Tibial artery (tissue), 4 donors: ENCODE results near the gene CAMSAP2.

ENCODE experiments used
- DNase-seq, 2 donors: peaks; one replicate each; pipeline ENCODE4 v3.0.0-alpha.2; 2019
- H3K27ac ChIP-seq, 2 donors: fragments of 200-600 bp; sonication (generic) in 1 of 2; 1 replicate in 1 of 2; 2 replicates in 1 of 2; pipeline ENCODE4 v1.5.1; 2018 to 2019; ENCODE audit warnings: mild to moderate bottlenecking in 1 of 2
- H3K27me3 ChIP-seq, 2 donors: fragments of 200-600 bp; sonication (generic) in 1 of 2; one replicate each; pipeline versions ENCODE4 v1.5.1 to v1.6.0; 2016 to 2019
- H3K36me3 ChIP-seq, 3 donors: fragments of 200-600 bp; sonication (generic) in 2 of 3; one replicate each; pipeline ENCODE4 v1.5.1; 2016 to 2019; ENCODE audit warnings: mild to moderate bottlenecking in 2 of 3
- H3K4me1 ChIP-seq, 4 donors: fragments of 200-600 bp; sonication (generic) in 2 of 4; 1 replicate in 3 of 4; 2 replicates in 1 of 4; pipeline ENCODE4 v1.5.1; 2016 to 2019
- H3K4me3 ChIP-seq, 2 donors: fragments of 200-600 bp; sonication (generic) in 1 of 2; 1 replicate in 1 of 2; 2 replicates in 1 of 2; pipeline ENCODE4 v1.5.1; 2018 to 2019; ENCODE audit warnings: mild to moderate bottlenecking in 2 of 2
- H3K9me3 ChIP-seq, 3 donors: fragments of 200-600 bp; sonication (generic) in 1 of 3; one replicate each; pipeline ENCODE4 v1.5.1; 2016 to 2019
- CTCF ChIP-seq, 2 experiments: fragments of 200-600 bp in 1 of 2; fragments of 450-650 bp in 1 of 2; IDR thresholded peaks; one replicate each; pipeline ENCODE4 v1.5.1; 2017 to 2019; ENCODE audit warnings: antibody characterized with exemption in 2 of 2, mild to moderate bottlenecking in 1 of 2, moderate library complexity in 1 of 2
- intact Hi-C: fragments of 100-400 bp; cut with DNase I; formaldehyde crosslinking; loops from one replicate; pipeline ENCODE4 v1.15.0; 2023; ENCODE audit warnings: low total_unique reads

Gene CAMSAP2

DNA sequence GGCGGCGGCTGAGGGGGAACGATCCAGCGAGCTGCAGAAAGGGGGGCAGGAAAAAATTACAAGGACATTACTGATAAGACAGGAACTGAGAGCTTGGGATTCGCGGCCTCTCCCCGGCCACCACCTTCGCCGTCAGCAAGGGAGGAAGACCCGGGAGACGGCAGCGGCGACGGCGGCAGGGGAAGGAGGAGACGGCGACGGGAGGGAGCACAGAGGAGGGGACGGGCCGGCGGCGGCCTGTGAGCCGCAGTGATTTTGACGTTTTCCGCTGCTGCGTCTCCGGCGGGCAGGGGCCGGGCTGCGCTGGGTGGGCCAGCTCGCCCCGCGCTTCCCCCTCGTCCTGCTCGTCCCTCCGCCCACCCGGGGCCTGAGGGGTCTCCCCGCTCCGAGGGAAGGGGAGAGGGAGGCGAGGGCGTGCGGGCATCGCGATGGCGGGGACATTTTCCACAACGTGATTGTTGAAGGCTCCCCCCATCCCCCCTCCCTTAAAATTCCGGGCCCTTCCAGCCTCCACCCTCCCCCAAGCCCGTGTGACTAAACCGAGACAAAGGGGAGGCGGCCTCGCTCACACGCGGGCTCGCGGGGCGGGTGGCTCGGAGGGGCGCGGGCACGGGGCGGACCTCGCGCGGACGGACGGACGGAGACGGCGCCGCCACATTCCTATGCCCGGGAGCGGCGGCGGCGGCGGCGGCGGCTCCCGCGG is 407 bp downstream of the CAMSAP2 start:
- no peaks in the 10 kb centered on the region for H3K9me3 ChIP-seq
- H3K4me1 ChIP-seq, result peaks cover 0 to 38% (median 10%) of the 10 kb centered on the region in 4 donors
- peak overlapping the region; percentile 78 to 96 for H3K4me3 ChIP-seq
- peak; percentile 87 to 94 for DNase-seq
- intact Hi-C loops, result loop anchor here (2.0 to 10.0 kb wide), 2 partner anchors 66 to 72 kb away; no protein-coding TSS in a partner anchor
- H3K27me3 ChIP-seq, result no peaks in the 10 kb centered on the region
- no peaks in the 10 kb centered on the region for H3K36me3 ChIP-seq
- TF ChIP-seq CTCF (IDR thresholded peaks at IDR 0.05), result peak in 1 of 2 experiments; percentile 9
- H3K27ac ChIP-seq, result peak overlapping the region; percentile 97 to 100

DNA sequence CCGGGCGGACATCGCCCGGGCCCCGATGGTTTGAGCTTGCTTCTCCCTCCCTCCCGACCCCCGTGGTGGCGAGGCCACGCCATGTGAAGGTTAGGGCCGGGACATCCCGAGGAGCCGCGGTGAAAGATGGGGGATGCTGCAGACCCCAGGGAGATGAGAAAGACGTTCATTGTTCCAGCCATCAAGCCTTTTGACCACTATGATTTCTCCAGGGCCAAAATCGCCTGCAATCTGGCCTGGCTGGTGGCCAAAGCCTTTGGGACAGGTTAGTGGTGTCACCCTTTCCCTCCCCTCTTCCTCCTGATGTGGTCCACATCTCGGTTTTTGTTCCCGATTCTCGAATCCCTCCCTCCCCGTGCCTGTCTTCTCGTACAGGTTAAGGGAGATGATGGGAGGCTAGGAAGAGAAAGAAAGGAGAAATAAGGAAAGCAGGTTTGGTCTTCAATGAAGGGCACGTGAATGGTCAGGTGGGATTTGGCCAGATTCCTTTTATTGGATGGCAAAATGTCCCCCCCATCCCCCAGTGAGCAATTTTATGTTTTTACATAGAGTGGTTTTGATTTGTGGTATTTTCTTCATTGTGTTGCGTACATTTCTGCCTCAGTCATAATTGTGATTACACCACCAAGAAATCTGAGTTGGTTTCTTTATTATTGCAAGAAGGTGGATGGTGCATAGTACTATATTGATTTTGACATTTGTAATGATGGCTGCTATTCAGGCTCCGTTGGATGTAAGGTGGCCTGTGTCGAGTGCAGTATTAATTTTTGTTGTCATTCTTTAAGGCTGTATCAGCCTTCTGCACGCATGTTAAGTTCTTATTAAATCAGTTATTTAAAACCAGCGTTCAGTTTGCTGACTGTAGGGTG is 1.2 kb downstream of the CAMSAP2 start:
- peak overlapping the region; percentile 97 to 100 for H3K27ac ChIP-seq
- peak; percentile 39 to 71 for DNase-seq
- no peaks in the 10 kb centered on the region for H3K27me3 ChIP-seq
- peaks cover 0 to 46% (median 12%) of the 10 kb centered on the region in 4 donors for H3K4me1 ChIP-seq
- intact Hi-C loops, result loop anchor here (2.0 to 10.0 kb wide), 2 partner anchors 65 to 73 kb away; no protein-coding TSS in a partner anchor
- no peaks in the 10 kb centered on the region for H3K36me3 ChIP-seq
- TF ChIP-seq CTCF (IDR thresholded peaks at IDR 0.05), result no peak
- no peaks in the 10 kb centered on the region for H3K9me3 ChIP-seq
- H3K4me3 ChIP-seq, result peak overlapping the region; percentile 78 to 96

GRCh38 chr1:200740571-200741208 is 2.0 kb downstream of the CAMSAP2 start:
- Histone ChIP-seq H3K27me3 (no peaks in the 10 kb centered on the region), H3K9me3 (no peaks in the 10 kb centered on the region), H3K4me3 (peak overlapping the region; percentile 78 to 96), H3K36me3 (no peaks in the 10 kb centered on the region), H3K4me1 (peaks cover 0 to 54% (median 12%) of the 10 kb centered on the region in 4 donors), H3K27ac (peak overlapping the region; percentile 0 to 97)
- intact Hi-C loops, result no loop called here
- no peak for DNase-seq
- TF ChIP-seq CTCF (IDR thresholded peaks at IDR 0.05), result no peak

DNA sequence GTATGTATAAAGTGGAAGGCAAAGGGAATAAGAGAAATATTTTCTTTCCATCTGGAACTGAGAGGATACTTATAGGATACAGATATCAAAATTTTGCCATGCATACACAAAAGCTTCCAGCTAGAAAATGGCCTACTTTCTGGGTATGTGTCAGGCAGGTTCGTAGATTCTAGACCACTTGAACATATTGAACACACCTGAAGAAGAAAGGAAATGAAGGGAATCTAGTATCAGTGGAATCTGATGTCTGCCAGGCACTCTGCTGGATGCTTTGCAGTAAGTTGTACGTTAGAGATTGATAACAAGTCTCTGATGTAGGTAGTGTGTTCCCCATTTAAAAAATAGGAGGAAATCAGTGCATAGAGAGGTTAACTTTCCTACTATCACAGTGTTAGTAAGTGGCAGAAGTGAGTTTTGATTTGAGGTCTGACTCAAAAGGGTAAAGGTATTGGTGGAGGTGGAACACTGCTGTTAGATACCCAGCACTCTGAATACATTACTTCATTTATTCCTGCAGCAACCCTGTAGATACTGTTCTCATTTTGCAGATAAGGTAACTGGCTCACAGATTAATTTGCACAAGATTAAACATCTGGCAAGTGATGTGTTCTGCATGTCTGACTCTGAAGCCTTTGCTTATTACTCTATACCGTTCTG is 3.0 kb downstream of the CAMSAP2 start:
- intact Hi-C loops, result no loop called here
- no peak for TF ChIP-seq CTCF (IDR thresholded peaks at IDR 0.05)
- Histone ChIP-seq H3K27ac (peak overlapping the region; percentile 0 to 8), H3K36me3 (no peaks in the 10 kb centered on the region), H3K9me3 (no peaks in the 10 kb centered on the region), H3K4me1 (peaks cover 0 to 54% (median 12%) of the 10 kb centered on the region in 4 donors), H3K4me3 (peak overlapping the region; percentile 78 to 96), H3K27me3 (no peaks in the 10 kb centered on the region)
- no peak for DNase-seq

DNA sequence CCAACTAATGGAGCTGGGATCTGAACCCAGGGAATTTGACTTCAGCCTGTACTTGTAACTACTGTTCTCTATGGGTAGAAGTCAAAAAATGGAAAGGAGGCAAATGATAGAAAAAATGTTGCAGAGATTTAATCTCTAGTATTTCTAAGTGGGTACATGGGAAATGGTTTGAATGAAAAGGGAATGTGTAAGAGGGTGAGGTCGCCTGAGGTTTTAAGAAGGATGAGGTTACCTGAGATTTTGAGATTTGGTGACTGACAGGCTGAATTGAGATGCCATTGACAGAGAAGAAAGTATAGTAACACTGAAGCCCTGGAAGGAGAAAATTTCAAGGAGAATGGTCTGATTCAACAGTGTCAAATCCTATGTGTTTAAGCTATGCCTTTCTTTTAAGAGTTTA is 5.5 kb downstream of the CAMSAP2 start:
- TF ChIP-seq CTCF (IDR thresholded peaks at IDR 0.05), result no peak
- Histone ChIP-seq H3K27ac (no peak overlapping the region), H3K27me3 (no peaks in the 10 kb centered on the region), H3K4me3 (no peak overlapping the region), H3K9me3 (no peaks in the 10 kb centered on the region), H3K36me3 (no peaks in the 10 kb centered on the region), H3K4me1 (peaks cover 0 to 56% (median 12%) of the 10 kb centered on the region in 4 donors)
- intact Hi-C loops, result no loop called here
- DNase-seq, result no peak
